Astrocyte (in vitro differentiated cells and primary cell): ENCODE measurements around the gene STX11. TPM values are rescaled to one million over a fixed set of nuclear protein-coding genes. Genes with fewer than 3 reads are reported as not detected.

Experiments
- DNase-seq: peaks from one replicate; pipeline ENCODE4 v3.0.0-alpha.2; 2010; ENCODE audit warnings: low read depth
- FAIRE-seq: peaks from 2 replicates; lab custom pipeline; 2011; peaks lifted over from hg19 to GRCh38; lab: Jason Lieb, UNC
- H2AFZ ChIP-seq: 2 replicates; pipeline ENCODE4 v1.6.0; 2012; ENCODE audit warnings: low read depth, low read length, inconsistent platforms
- H3K27ac ChIP-seq: 2 replicates; pipeline ENCODE4 v1.5.1; 2011; ENCODE audit warnings: low read depth, low read length, inconsistent platforms
- H3K27me3 ChIP-seq: 2 replicates; pipeline ENCODE4 v1.6.0; 2011; ENCODE audit warnings: low read length, inconsistent platforms; ENCODE audit not compliant: insufficient read depth
- H3K36me3 ChIP-seq: 2 replicates; pipeline ENCODE4 v1.5.1; 2011; ENCODE audit warnings: low read length, inconsistent platforms; ENCODE audit not compliant: insufficient read depth
- H3K4me1 ChIP-seq: 2 replicates; pipeline ENCODE4 v1.5.1; 2011; ENCODE audit warnings: low read length, inconsistent platforms; ENCODE audit not compliant: insufficient read depth
- H3K4me2 ChIP-seq: 2 replicates; pipeline ENCODE4 v1.6.0; 2012; ENCODE audit warnings: low read length, inconsistent platforms
- H3K4me3 ChIP-seq: 2 replicates; pipeline ENCODE4 v1.5.1; 2011; ENCODE audit warnings: low read depth, mild to moderate bottlenecking, low read length, inconsistent platforms; ENCODE audit not compliant: insufficient read depth
- H3K79me2 ChIP-seq: 2 replicates; pipeline ENCODE4 v1.6.0; 2012; ENCODE audit warnings: mild to moderate bottlenecking, low read length, inconsistent platforms; ENCODE audit not compliant: insufficient read depth
- H3K9ac ChIP-seq: 2 replicates; pipeline ENCODE4 v1.6.0; 2012; ENCODE audit warnings: mild to moderate bottlenecking, low read length, inconsistent platforms
- H3K9me3 ChIP-seq: 2 replicates; pipeline ENCODE4 v1.5.1; 2012; ENCODE audit warnings: low read depth, mild to moderate bottlenecking, low read length, inconsistent platforms; ENCODE audit not compliant: insufficient read depth
- H4K20me1 ChIP-seq: 2 replicates; pipeline ENCODE4 v1.6.0; 2012; ENCODE audit warnings: low read length, inconsistent platforms; ENCODE audit not compliant: insufficient read depth
- H3K27ac Mint-ChIP-seq: one replicate; pipeline ENCODE4 v1.8.0; 2021; ENCODE audit warnings: mild to moderate bottlenecking, mixed read lengths; ENCODE audit not compliant: unreplicated experiment
- H3K27me3 Mint-ChIP-seq: one replicate; pipeline ENCODE4 v1.8.0; 2021; ENCODE audit warnings: low read depth, mixed read lengths; ENCODE audit not compliant: unreplicated experiment
- H3K36me3 Mint-ChIP-seq: one replicate; pipeline ENCODE4 v1.8.0; 2021; ENCODE audit warnings: low read depth, mixed read lengths; ENCODE audit not compliant: unreplicated experiment
- H3K4me1 Mint-ChIP-seq: one replicate; pipeline ENCODE4 v1.8.0; 2021; ENCODE audit warnings: low read depth, mixed read lengths; ENCODE audit not compliant: unreplicated experiment
- H3K4me3 Mint-ChIP-seq: one replicate; pipeline ENCODE4 v1.8.0; 2021; ENCODE audit warnings: mild to moderate bottlenecking, moderate library complexity, mixed read lengths; ENCODE audit not compliant: unreplicated experiment
- H3K9me3 Mint-ChIP-seq: one replicate; pipeline ENCODE4 v1.8.0; 2021; ENCODE audit warnings: mild to moderate bottlenecking, mixed read lengths; ENCODE audit not compliant: unreplicated experiment
- CTCF ChIP-seq: IDR thresholded peaks from 2 replicates; pipeline ENCODE4 v1.5.1; 2011; ENCODE audit warnings: low read depth, mild to moderate bottlenecking, inconsistent platforms, low read length, moderate library complexity; ENCODE audit not compliant: insufficient read depth
- EZH2 ChIP-seq: IDR thresholded peaks from 2 replicates; pipeline ENCODE4 v1.6.1; 2012; ENCODE audit warnings: mild to moderate bottlenecking, low read length, inconsistent platforms; ENCODE audit not compliant: insufficient read depth
- total RNA-seq: library from RNA; stranded (reverse); gene quantifications from 2 replicates; pipeline ENCODE4 v1.2.1, GENCODE V29; 2021

Gene STX11
- total RNA-seq, 1 donor from 2014 or later = 2.0 TPM

GRCh38 chr6:144138542-144138941 lies 11.8 kb upstream of the STX11 start:
- no peaks in the 10 kb centered on the region for H3K36me3 ChIP-seq
- no peaks in the 10 kb centered on the region for H3K79me2 ChIP-seq
- no peaks in the 10 kb centered on the region for H3K27me3 Mint-ChIP-seq
- TF ChIP-seq CTCF = no peak
- no peaks in the 10 kb centered on the region for H3K27me3 ChIP-seq
- H3K9me3 ChIP-seq = no peaks in the 10 kb centered on the region
- H3K27ac Mint-ChIP-seq = no peak overlapping the region
- H3K9me3 Mint-ChIP-seq = no peaks in the 10 kb centered on the region
- no peaks in the 10 kb centered on the region for H4K20me1 ChIP-seq
- no peak overlapping the region for H3K9ac ChIP-seq
- no peak overlapping the region for H3K27ac ChIP-seq
- FAIRE-seq (no peak), DNase-seq (no peak)
- H3K4me1 ChIP-seq = no peaks in the 10 kb centered on the region
- no peak overlapping the region for H3K4me3 Mint-ChIP-seq
- no peaks in the 10 kb centered on the region for H3K36me3 Mint-ChIP-seq
- no peak overlapping the region for H3K4me3 ChIP-seq
- no peaks in the 10 kb centered on the region for H3K4me1 Mint-ChIP-seq
- no peak overlapping the region for H2AFZ ChIP-seq
- no peak overlapping the region for H3K4me2 ChIP-seq

- no peak overlapping the region for H3K9ac ChIP-seq
- no peaks in the 10 kb centered on the region for H4K20me1 ChIP-seq
- H3K27ac Mint-ChIP-seq = no peak overlapping the region
- no peaks in the 10 kb centered on the region for H3K36me3 Mint-ChIP-seq
- DNase-seq (no peak), FAIRE-seq (no peak)
- H3K27ac ChIP-seq = no peak overlapping the region
- H3K9me3 ChIP-seq = no peaks in the 10 kb centered on the region
- no peaks in the 10 kb centered on the region for H3K4me1 Mint-ChIP-seq
- H3K36me3 ChIP-seq = no peaks in the 10 kb centered on the region
- H3K4me3 ChIP-seq = no peak overlapping the region
- TF ChIP-seq CTCF (no peak), EZH2 (no peak)
- no peak overlapping the region for H2AFZ ChIP-seq
- H3K9me3 Mint-ChIP-seq = no peaks in the 10 kb centered on the region
- no peak overlapping the region for H3K4me2 ChIP-seq
- H3K4me3 Mint-ChIP-seq = no peak overlapping the region
- H3K79me2 ChIP-seq = no peaks in the 10 kb centered on the region
- no peaks in the 10 kb centered on the region for H3K27me3 ChIP-seq
- no peaks in the 10 kb centered on the region for H3K4me1 ChIP-seq
- H3K27me3 Mint-ChIP-seq = no peaks in the 10 kb centered on the region
These were observed 10.5 kb upstream of the STX11 start for GRCh38 chr6:144139817-144140216.

GRCh38 chr6:144140867-144141266 lies 9.4 kb upstream of the STX11 start:
- Mint-ChIP-seq H3K27me3 (peaks cover 2% of the 10 kb centered on the region), H3K27ac (no peak overlapping the region), H3K36me3 (no peaks in the 10 kb centered on the region), H3K9me3 (no peaks in the 10 kb centered on the region), H3K4me3 (no peak overlapping the region), H3K4me1 (peaks cover 1% of the 10 kb centered on the region)
- no peak for TF ChIP-seq EZH2
- TF ChIP-seq CTCF = no peak
- DNase-seq (no peak), FAIRE-seq (no peak)
- no peaks in the 10 kb centered on the region for H4K20me1 ChIP-seq
- H3K36me3 ChIP-seq = no peaks in the 10 kb centered on the region
- no peaks in the 10 kb centered on the region for H3K79me2 ChIP-seq
- no peak overlapping the region for H3K27ac ChIP-seq
- no peak overlapping the region for H3K9ac ChIP-seq
- no peaks in the 10 kb centered on the region for H3K4me1 ChIP-seq
- no peaks in the 10 kb centered on the region for H3K9me3 ChIP-seq
- H3K27me3 ChIP-seq = no peaks in the 10 kb centered on the region
- H2AFZ ChIP-seq = no peak overlapping the region
- H3K4me3 ChIP-seq = no peak overlapping the region
- H3K4me2 ChIP-seq = no peak overlapping the region
